Jurkat, Clone E6-1 (cell line): ENCODE data around the gene MLN.

Experiments used
- DNase-seq: peaks from one replicate; pipeline ENCODE4 v3.0.0-alpha.2; 2011; ENCODE audit warnings: low read depth, low spot score
- H3K4me3 ChIP-seq: 2 replicates; pipeline ENCODE4 v1.5.1; 2011; ENCODE audit warnings: mild to moderate bottlenecking, low read length, control low read depth, moderate library complexity

MLN gene

DNA sequence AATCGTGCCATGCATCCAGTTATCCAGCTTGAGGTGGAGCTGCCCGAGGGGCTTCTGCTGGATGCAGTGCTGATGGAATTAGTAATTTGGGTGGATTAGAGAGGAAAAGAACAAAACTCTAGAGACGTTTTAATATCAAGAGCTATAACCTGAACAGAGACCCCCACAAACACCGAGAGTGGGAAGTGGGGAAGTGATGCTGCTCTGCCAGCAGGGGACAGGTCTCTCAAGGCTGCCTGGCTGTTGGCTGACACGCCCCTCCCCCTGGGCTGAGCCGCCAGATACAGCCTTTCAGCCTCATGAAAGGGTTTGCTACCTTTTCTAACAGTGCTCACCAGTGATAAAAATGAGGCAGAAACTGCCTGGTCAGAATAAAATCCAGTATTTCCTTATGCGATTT lies 24.5 kb downstream of the MLN start:
- DNase-seq = no peak
- no peak overlapping the region for H3K4me3 ChIP-seq

DNA sequence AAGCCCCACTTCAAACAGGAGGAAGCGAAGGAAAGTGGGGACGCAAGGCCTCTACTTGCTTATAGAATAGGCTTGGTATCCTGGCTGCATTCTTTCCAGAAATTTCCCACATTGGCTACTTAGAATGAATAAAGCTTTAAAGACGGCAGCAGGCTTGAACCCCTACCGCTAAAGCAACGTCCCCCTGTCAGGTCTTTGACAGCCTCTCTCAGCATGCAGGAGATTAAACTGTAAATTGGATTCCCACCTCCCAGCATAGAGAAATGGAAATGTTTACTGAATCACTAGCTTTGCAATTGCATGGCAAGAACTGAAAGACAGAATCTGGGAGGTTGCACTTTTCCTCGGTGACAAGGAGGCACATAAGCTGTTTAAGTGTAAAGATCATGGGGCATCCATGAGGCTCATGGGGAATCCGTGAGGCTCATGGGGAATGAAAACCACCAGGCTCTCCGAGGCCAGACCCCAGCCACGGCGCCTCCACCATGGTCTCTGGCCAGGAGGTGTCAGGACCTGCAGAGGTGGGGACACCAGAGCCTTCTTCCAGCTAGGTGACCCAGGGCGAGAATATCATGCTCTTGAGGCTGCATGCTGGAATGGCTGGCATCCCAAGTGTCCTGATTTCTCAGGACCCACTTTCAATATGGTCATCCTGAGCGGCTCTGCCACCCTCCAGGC lies 25.2 kb downstream of the MLN start:
- H3K4me3 ChIP-seq = no peak overlapping the region
- DNase-seq = no peak

DNA sequence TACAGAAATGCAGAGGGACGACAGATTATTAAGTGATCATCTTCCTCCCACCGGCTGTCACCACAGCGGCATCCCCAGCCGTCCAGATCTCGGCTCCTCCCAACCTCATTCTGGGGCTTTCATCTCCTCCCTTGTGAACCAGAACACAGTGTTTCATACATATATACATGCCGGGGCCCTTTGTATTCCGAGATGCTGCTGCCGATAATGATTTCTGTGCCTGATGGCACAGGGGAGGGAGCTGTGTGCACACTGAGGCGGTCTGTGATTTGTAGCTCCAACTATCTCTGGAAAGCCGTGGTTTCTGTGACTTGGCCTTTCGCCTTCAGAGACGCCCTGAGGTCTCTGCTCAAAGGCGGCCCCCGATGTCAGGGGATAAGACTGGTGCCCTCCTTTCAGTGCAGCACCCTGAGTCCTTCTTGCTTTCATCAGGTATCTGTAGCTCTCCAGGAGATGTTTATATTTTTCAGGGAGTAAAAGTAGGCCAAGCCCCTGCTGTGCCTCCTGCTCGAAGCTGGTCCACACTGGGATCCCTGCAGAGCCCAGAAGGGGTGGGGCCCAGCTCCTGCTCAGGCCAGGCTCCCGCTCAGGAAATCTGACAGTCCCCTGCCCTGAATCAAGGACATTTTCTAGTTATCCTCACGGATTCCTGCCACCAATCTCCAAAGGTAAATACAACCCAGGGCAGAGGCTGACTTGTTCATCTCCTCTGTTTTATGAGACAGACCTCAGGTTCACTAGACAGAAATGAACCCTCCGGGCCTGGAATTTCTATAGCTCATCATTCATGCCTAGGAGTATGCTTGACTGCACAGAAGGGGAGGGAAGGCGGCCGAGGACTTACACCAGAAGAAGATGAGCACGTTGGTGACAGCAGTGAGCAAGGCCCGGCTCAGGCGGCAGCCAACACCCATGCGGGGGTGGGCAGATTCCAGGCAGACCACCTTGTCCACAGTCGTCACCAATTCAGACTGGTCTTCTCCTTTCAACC lies 26.1 kb downstream of the MLN start:
- DNase-seq = no peak
- H3K4me3 ChIP-seq = no peak overlapping the region

DNA sequence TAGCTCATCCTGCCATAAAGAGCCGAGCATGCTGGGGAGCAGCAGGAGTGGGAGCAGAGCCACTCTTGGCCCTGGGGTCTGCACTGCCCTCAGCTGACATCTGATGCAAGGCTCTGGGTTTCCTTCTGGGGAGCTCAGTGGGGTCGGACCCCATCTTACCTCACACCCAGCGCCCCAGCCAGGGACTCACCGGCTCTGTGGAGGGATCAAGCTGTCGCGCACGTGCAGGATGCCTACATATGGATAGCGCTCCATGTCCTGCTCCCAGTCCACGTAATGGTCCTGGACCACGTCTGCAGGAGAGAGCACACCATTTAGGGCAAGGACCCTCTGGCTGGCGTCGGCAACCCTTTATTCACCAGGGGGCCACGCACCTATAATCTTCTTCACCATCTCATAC lies 27.0 kb downstream of the MLN start:
- no peak overlapping the region for H3K4me3 ChIP-seq
- no peak for DNase-seq

DNA sequence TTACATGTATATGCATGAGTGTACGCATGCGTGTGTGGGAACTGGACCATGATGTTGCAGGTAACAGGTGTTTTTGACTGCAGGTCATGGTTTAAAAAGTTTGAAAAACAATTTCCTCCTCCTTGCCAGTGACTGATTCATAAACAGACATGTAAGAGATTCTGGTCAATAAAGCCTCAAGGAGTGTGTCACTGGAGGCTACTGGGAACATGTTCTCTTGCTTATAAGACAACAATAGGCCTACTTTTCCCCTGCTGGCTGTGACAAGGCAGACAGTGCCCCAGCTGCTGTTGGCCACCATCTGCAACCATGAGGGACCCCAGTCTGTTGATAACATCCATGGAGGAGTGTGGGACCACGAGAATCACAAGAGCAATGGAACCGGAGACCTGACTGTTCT lies 27.6 kb downstream of the MLN start:
- no peak overlapping the region for H3K4me3 ChIP-seq
- DNase-seq = no peak

DNA sequence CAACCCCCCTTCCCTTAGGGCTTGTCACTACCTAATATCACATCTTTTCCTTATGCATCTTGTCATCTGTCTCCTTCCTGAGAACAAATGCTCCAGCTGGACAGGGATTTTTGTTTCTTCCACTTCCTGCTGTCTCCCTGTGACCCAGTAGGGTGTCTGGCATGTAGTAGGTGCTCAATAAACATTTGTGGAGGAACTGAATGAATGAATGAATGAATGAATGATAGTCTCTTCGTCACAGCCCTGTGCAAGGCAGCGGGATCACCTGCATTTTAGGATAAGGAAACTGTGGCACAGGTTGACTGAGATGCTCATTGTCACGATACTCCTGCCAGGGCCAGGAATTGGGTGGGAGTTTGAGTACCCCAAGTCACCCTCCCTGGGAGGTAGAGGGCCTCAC lies 29.0 kb downstream of the MLN start:
- no peak for DNase-seq
- H3K4me3 ChIP-seq = no peak overlapping the region

DNA sequence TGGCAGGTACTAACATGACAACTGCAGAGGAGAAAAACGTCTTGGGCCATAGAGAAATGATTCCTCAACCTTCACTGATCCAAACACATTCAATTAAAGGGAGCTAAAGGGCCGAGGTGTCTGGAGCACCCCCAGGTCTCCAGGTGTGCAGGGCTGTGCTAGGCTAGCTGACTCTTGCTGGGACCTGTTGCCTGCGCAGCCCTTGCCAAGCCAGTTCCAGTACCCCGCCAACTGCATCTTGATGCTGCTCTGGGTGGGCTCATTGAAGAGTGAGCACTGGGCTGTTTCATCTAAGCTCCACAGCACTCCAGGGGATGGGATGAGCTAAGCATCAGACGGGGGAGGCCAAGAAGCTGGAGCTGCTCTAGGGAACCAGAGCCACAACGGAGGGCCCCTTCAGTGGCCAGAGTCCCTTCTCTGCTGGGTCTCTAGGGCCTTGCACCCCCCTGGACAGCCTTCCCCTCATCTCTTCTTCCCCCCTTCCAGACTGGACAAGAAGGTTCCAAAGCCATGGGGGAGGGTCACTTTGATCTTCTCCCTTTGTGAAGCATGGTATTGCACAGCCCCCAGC lies 30.8 kb downstream of the MLN start:
- no peak for DNase-seq
- no peak overlapping the region for H3K4me3 ChIP-seq

DNA sequence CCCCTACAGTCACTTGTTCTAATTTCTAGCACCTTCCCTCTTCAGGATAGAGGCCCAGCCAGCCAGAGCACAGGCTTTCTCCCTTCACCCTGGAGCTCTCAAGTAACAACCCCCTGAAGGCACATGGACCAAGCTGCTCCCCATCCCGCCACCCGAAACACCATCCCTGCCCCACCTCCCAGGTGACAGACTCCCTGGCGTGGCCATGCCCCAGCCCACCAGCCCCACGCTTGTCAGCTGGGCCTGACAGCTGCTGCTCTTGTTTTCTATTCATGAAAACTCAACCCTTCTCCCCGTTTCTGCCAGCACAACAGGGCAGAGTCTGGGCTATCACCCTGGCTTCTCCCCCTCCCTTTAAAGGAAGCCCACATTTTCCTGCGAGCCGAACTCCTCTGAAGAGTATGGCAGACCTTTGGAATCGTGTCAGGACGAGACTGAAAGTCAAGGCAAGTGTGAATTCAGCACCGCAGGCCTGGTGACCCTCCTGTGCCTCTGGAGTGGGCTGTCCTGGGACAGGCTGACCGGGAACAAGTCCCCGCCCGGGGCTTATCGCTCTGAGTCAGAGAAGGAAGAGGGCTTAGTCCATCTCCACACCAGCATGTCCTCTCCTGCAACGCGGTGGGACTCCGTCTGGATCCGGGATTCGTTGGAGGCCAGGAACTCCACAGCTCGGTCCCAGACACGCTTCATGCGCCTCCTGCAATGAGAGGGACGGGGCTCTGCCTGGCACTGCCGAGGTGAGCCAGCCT lies 31.5 kb downstream of the MLN start:
- H3K4me3 ChIP-seq = no peak overlapping the region
- no peak for DNase-seq

DNA sequence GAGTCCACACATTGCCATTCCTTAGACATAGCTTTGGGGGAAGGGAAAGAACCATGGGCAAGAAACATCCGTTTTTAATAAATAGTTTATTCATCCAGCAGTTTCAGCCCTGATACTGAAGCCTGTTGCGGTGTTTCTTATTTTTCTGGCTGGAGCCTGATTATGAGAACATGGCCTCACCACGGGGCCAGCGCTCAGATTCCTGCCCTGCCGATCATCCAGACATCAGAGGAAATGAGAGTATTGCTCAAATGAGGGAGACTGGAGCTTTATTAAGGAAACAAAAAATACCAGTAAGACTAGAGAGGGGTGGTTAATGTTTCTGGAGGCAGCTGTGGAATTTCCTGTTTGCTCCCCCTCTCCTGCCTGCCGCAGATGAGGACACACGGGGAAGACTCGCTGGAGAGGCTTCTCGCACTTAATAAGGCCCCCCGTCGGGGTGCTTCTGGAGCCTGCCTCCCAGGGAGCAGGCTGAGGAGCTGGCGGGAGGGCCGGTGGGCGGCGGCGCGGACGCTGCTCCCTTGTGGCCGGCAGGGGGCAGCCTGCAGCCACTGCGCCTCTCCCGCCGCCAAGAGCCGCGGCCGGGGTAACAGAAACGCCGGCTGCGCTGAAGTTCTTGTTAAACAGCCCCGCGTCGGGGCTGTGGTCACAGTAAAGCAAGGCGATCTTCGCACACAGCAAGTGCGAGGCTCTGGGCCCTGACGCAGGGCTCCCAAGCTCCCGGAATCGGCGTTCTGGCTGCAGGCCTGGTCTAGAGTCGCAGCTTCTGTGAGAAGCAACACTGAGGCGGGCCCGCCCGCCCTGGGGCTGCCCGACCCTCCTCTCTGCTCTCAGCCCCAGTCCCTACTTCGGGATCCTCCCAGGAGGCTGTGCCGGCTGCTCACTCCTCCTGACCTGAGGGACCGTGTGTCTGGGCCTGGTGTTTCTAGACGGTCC lies 32.4 kb downstream of the MLN start:
- no peak overlapping the region for H3K4me3 ChIP-seq
- DNase-seq = peak; percentile 52

DNA sequence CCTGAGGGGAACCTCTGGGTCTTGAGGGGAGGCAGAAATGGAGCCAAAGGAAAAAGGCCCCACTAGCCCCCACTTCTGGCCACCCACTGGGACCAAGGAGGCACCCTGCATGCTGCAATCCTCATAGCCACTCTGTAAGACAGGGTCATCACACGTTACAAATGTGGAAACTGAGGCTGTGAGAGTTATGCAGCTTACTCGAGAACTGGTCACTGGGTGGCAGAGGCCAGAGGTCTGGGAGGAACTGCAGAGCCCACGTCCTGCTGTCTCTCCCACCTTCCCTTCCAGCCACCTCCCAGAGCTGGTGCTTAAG lies 33.0 kb downstream of the MLN start:
- no peak overlapping the region for H3K4me3 ChIP-seq
- DNase-seq = no peak

DNA sequence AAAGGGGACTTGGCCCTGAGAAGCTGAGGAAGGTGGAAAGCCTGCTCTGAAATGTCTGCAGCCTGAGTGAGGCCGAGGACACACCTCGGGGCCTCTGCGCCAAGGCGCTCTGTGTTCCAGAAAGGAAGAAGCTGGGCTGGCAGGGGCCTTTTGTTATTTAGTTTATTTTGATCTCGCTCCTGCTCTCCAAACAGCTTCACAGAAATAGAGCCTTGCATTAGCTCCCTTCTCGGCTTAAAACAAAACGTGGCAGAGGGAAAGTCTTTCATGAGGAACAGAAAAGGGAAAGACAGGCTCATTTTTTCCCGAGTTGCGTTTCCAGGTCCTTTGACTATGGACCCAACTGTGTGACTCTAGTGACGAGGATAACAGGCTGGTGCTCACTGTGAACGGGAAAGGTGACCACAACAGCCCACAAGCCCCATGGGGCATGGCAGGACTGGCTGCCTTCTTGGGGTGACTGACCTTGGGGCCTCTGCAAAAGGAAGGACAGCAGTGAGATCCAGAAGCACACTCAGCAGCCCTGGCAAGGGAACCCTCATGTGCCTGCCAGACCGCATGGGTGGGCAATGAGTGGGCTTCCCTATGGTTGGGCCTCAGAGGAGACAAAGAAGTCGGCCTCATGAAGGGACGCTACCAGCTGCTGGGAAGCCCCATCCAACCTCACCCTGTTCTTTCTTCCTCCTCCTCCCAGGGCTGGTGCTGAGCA lies 33.5 kb downstream of the MLN start:
- no peak overlapping the region for H3K4me3 ChIP-seq
- DNase-seq = no peak

DNA sequence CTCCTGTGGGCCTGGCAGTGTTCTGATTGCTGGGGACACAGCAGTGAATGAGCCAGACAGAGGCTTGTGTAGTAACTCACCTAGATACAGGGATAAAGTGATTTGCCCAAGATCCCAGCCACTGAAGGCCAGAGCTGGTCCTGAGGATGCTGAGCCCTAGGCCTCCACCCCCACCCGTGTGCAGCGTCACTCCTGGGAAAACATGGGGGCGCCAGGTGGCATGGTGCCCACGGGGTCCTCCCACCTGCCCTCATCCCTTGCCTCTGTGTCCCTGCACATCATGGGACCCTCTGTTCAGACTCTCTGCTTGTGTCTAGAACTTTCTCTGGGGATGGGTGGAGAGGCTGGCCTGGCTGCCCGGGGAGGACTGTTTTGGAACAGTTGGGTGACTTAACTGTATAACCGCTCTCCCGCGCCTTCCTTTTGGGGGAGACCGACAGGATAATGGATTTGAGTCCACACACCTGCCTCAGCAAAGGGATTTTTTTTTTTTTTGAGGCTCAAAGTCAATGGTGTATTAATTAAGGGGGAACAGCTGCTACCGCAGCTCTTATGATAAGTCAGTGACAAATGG lies 34.5 kb downstream of the MLN start:
- no peak overlapping the region for H3K4me3 ChIP-seq
- DNase-seq = no peak

DNA sequence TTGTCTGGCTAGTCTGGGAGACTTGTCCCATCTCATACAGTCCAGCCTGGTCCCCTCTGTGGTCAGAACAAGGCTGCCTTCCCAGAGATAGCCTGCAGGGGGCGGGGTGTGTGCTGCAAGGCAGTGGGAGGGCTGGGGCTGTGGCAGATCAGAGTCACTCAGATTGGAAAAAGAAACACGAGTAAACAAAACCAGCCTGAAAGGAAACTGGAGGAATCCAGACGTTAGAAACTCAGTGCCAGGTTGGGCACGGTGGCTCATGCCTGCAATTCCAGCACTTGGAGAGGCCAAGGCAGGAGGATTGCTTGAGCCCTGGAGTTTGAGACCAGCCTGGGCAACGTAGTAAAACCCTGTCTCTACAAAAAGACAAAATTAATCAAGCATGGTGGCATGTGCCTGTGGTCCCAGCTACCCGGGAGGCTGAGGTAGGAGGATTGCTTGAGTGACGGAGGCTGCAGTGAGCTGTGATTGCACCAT lies 35.1 kb downstream of the MLN start:
- no peak overlapping the region for H3K4me3 ChIP-seq
- peak; percentile 51 for DNase-seq

DNA sequence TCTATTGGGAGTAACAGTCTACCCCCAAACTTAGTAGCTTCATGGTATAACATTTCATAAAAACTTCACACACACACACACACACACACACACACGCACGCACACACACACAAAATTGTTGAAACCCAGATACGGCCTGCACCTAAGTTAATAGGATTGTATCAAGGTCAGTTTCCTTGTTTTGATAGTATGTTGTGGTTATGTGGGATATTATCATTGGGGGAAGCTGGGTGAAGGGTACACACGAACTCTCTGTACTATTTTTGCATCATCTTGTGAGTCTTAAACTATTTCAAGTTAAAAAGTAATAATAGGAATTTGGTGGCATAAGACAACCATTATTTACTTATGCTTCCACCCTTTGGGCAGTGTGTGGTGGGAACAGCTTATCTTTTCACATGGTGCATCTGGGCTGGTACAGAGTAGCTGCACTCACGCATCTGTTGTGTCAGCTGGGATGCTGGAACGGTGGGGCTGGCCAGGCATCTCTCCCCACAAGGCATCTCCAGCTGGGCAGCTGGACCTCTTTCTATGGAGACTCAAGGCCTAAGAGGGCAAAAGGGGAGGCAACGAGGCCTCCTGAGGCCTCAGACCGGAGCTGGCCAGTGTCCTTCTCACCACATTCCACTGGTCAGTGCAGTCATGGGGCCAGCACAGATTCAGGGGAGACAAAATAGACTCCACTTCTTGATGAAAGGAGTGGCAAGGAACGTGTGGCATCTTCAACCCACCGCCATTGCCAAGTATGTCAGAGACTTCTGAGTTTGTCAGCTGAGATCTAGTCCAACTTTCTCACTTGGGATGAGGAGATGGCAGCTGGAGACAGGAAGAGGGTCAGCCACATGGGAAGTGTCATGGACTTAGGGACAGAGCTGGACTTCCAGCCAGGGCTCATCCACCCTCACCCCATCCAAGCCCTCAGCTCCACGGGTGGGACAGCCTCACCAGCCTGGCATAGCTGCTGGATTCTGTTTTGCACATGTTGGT lies 36.6 kb downstream of the MLN start:
- no peak for DNase-seq

DNA sequence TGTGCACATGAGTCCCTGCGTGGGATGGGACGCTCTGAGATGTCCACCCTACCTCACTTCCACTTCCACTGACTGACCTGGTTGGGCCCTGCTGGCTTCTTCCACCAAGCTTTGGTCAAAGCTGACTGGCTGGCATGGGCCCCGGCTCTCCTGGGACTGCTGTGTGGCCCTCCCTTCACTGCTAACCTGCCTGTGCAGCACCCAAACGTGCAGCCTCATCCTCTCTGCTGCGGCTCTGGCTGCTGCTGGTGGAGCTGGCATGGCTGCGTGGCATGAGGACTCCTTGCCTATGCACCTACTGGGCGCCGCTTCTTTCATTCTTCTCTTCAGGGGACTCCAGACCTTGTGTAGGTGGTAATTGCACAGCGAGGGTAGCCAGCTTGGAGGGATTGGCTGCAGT lies 38.4 kb downstream of the MLN start:
- no peak for DNase-seq
- no peak overlapping the region for H3K4me3 ChIP-seq

More for the DNA sequence above, 36.6 kb downstream of the MLN start:
- H3K4me3 ChIP-seq = no peak overlapping the region

DNA sequence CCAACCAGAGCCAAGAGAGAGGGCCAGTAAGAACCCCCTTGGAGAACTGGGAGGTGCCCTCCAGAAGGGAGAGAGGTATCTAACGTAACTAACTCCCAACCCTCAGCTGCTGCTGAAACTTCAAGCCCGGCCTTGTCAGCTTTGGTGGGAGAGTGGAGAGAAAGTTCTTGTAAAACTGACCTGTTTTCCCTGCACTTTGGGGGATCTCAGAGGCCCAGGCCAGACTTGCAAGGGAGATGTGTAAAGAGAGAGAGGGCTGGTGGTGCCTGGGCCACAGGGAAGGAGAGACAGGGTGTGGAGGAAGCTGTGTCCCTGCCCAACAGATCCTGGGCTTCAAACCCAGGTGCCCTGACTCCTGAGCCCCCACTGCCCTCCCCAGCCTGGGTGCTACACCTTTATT lies 39.8 kb downstream of the MLN start:
- DNase-seq = no peak
- H3K4me3 ChIP-seq = no peak overlapping the region

DNA sequence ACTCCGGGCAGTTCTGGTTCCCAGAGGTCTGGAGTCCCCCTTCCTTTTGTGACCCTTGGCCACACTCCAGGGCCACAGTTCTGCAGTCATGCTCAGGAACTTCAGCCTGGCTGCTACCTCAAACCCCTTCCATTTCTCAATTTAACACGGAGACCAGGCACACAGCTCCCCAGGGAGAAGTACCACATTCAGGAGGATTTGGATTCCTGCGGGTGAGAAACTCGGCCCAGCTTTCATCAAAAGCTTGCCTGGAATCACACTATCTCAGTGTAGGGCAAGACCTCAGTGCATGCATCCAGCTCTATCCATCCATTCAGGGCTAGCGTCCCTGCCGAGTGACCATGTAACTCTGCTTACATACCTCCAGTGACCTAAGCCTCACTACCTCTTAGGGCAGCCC lies 40.3 kb downstream of the MLN start:
- H3K4me3 ChIP-seq = no peak overlapping the region
- no peak for DNase-seq
